GM19035 (cell line): ENCODE measurements around the gene ZFAND6.
"Not testable (repeated sequence)": the region's sequence is repeated elsewhere in the genome, so short reads cannot be mapped to it uniquely, and the experiment has no call there.

Source experiments
- ATAC-seq: cut with Tn5 transposase; IDR thresholded peaks from one replicate; pipeline ENCODE4 v1.9.1; 2021; ENCODE audit not compliant: unreplicated experiment

ZFAND6 gene

DNA sequence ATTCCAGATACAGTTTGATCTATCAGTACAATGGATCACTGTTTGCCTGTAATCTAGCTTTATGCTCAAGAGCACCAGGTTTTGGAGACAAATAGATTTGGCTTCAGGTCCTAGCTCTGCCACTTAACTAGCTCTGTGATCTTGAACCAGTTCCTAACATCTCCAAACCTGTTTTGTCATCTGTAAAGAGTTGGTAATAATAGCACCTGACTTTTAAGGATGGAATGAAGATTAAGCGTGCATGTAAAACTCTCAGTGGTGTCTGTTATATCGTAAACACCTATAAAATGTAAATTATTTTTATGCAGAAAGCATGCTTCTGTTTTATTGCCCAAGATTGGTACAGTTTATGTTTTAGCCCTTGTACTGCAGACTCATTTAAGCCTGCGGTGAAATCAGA lies 36.5 kb downstream of the ZFAND6 start:
- ATAC-seq = no peak

DNA sequence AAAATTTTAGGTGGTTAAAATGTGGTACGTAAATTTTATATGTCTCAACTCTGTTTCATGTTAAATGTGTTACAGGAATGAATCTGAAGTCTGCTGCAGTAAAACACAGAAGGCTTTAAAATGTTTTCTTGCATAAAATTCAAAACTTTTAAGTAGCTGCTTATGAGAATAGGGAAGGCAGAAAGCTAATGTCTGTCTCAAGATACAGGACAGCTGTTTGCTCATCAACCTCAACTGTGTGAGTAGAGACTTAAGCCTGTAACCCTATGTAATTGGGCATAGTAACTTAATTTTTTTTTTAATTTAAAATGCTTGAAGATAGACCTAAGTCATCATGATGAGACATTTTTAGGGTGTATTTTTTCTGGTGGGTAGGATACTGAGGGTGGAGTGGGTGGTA lies 38.9 kb downstream of the ZFAND6 start:
- no peak for ATAC-seq

DNA sequence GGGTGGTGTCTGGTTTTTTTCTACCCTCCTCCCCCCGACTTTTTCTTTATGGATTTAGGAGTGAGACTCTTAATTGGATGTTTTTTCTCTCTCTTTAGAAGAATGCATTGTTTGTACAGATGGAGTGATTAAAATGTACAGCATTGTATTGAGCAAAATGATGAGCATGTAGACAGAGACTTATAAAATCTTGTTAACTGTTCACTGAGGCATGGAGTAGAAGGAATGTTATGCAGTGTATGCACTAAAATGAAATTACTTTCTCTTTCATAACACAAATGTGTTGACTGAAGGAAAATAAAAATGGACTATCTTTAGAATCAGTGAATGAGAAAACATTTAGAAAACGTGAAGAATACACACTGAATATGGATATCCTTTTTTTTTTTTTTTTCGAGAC lies 39.8 kb downstream of the ZFAND6 start:
- peak; percentile 46 for ATAC-seq

GRCh38 chr15:80099662-80100061 lies 40.2 kb downstream of the ZFAND6 start:
- ATAC-seq = peak; percentile 79

GRCh38 chr15:80100247-80100646 lies 40.8 kb downstream of the ZFAND6 start:
- ATAC-seq = no peak

DNA sequence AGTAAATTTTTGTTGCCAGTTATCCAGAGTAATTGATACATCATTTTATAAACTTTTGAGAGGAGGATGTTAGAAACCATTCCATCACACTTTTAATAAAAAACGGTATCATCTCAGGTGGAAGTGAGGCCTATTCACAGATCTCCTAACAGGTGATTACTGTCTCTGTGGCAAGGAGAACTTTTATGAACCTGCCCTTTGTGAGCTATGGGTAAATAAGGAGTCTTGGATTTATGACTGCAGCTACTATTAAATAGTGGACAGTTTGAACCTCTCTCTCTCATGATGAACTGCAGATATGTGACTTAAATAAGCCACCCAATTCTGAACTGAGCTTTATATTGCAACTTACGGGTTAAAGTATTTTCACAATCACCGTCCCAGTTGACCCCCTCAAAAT lies 45.7 kb downstream of the ZFAND6 start:
- no peak for ATAC-seq

DNA sequence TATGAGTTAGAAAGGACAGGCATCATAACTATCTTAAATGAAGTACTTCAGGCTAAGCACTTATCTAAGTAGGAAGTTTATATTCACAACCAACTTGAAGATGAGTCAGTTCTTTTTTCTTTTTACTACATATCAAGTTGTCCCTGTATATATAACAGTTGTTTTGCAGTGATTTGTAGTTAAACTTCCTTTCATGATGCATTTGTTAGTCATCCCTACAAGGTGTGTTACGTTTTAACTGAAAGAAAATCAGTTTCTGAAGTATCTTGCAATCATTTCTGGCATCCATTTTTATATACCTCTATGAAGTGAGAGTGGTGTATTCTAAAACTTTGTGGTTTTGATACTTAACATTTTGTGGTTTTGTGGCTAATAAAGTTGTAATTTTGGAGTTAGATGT lies 46.1 kb downstream of the ZFAND6 start:
- ATAC-seq = no peak

DNA sequence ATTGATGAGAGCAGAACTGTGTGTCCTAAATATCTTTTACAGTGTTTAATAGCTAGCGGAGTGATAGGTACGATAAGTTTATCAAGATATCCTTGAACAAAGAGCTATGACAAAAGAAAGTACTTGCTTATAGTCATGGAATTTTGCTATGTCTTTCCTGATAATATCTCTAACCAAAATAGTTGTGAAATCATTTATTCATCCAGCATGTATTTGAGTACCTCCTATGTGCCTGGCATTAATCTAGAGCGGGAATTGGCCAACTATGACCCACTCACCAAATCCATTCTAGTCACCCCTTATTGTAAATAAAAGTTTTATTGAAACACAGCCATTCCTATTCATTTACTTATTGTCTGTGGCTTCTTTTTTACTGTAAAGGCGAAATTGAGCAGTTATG lies 46.6 kb downstream of the ZFAND6 start:
- no peak for ATAC-seq

- ATAC-seq = no peak
Observed at GRCh38 chr15:80107204-80107603, 47.7 kb downstream of the ZFAND6 start.

GRCh38 chr15:80107774-80108173 lies 48.3 kb downstream of the ZFAND6 start:
- no peak for ATAC-seq

- no peak for ATAC-seq
Observed at GRCh38 chr15:80109388-80109787, 49.9 kb downstream of the ZFAND6 start.

GRCh38 chr15:80110920-80111319 lies 51.4 kb downstream of the ZFAND6 start:
- ATAC-seq = no peak

- no peak for ATAC-seq
Observed at GRCh38 chr15:80114114-80114513, 54.6 kb downstream of the ZFAND6 start.

DNA sequence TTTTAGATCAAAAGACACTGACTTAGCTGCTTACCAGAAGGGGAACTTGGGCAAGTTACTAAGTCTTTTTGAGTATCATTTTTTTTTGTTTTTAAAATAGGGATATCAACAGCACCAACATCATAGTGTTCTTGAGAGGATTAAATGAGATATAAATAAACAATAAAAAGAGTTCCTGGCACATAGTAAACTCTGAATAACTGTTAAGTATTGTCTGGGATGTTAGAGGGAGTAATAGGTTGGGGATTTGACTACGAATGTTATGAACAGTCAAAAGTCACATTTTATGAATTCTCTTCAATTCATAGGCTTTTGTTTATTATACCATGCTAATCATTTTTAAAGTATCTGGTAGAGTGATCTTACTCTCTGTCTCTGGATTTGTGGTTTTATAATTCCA lies 55.5 kb downstream of the ZFAND6 start:
- no peak for ATAC-seq

DNA sequence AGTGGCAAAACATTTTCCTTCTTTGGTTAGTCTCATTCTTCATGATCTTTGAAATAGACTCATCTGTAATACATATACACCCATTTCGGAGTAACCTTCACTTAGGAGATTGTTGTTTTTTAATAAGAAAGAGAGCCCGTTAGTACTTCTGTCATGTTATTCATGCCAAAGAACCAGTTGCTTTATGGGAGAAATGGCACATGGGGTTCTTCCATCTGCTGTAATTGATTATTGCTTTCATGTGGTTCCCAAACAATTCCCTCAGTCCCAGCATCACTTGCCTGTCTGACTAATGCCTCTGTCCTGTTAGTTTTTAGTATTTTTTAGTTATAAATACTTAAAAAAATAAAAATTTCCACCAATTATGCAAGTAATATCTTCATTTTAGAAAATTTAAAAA lies 59.5 kb downstream of the ZFAND6 start:
- no peak for ATAC-seq

DNA sequence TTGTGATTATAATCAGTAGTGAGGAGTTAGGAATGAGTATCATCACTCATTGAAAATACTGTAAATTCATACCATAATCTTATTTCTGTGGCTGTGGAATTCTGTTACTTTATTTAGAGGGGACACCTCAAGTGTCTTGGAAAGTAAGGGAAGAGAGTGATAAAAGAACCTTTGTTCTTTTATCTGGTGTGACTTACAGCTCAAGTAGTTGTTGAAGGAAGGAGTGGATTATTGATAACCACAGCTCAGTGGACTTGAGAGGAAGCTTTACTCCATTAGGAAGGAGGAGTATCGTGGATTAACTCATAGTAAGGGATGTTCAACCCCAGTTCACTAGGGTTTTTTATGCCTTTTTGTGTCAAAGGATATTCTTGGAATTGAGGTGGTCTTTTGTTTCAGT lies 61.2 kb downstream of the ZFAND6 start:
- ATAC-seq = no peak

DNA sequence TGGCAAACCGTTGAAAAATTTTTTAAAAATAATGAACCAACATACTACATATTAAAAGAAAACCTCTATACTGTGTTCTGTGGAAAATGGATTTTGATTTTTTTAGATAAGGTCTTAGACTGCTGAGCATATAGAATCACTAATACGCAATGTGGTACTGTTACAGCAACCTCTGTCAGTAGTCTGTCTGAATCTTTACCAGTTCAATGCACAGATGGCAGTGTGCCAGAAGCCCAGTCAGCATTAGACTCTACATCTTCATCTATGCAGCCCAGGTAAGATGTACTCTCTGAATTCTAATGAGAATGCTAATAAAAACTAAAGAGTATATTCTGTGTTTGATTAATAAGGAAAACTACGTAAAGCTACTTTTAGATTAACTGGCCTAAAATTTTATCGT lies 62.1 kb downstream of the ZFAND6 start:
- ATAC-seq = no peak

DNA sequence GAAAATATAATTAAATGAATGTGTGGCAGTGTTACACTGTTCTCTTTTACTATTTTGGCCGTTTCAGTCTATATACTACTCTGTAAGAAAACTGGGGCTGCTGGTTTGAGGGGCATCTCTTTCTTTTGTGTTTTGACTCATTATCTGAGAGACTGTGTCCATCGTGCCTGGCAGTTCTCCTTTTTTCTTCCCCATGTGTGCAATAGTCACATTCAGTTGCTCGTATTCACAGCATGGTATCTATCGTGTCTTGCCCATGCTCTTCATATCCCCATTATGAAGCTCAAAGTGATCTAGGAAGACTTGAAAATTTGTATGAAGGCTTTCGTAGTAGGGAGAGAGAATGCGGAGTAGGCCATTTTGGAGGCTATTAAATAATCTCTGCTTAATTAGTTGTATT lies 63.6 kb downstream of the ZFAND6 start:
- no peak for ATAC-seq

DNA sequence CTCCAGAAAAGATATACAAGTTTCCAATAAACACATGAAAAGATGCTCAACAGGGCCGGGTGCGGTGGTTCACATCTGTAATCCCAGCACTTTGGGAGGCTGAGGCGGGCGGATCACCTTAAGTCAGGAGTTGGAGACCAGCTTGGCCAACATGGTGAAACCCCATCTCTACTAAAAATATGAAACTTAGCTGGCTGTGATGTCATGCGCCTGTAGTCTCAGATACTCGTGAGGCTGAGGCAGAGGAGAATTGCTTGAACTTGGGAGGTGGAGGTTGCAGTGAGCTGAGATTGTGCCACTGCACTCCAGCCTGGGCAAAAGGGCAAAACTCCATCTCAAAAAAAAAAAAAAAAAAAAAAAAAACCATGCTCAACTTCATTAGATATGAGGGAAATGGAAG lies 67.8 kb downstream of the ZFAND6 start:
- ATAC-seq = not testable (repeated sequence)

GRCh38 chr15:80127911-80128310 lies 68.4 kb downstream of the ZFAND6 start:
- ATAC-seq = no peak

- ATAC-seq = no peak
Observed at GRCh38 chr15:80132382-80132781, 72.9 kb downstream of the ZFAND6 start.

- no peak for ATAC-seq
Observed at GRCh38 chr15:80136854-80137253, 77.4 kb downstream of the ZFAND6 start.

GRCh38 chr15:80138961-80139360 lies 79.5 kb downstream of the ZFAND6 start:
- no peak for ATAC-seq

- ATAC-seq = no peak
Observed at GRCh38 chr15:80140909-80141308, 81.4 kb downstream of the ZFAND6 start.
